Measurements from ENCODE around the gene USP25.

USP25 gene

GRCh38 chr21:15857740-15858139 is 128.0 kb downstream of the USP25 start:
- no peak for DNase-seq
- Mint-ChIP-seq H3K27me3 (ENCODE audit: low read depth, poor library complexity) (no peaks in the 10 kb centered on the region), H3K4me1 (no peaks in the 10 kb centered on the region), H3K36me3 (ENCODE audit: low read depth) (peaks cover 44% of the 10 kb centered on the region), H3K27ac (no peak overlapping the region), H3K9me3 (no peaks in the 10 kb centered on the region), H3K4me3 (no peak overlapping the region)
- TF ChIP-seq, protein P1, sequence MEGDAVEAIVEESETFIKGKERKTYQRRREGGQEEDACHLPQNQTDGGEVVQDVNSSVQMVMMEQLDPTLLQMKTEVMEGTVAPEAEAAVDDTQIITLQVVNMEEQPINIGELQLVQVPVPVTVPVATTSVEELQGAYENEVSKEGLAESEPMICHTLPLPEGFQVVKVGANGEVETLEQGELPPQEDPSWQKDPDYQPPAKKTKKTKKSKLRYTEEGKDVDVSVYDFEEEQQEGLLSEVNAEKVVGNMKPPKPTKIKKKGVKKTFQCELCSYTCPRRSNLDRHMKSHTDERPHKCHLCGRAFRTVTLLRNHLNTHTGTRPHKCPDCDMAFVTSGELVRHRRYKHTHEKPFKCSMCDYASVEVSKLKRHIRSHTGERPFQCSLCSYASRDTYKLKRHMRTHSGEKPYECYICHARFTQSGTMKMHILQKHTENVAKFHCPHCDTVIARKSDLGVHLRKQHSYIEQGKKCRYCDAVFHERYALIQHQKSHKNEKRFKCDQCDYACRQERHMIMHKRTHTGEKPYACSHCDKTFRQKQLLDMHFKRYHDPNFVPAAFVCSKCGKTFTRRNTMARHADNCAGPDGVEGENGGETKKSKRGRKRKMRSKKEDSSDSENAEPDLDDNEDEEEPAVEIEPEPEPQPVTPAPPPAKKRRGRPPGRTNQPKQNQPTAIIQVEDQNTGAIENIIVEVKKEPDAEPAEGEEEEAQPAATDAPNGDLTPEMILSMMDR (IDR thresholded peaks at IDR 0.05): no peak

- Mint-ChIP-seq H3K36me3 (ENCODE audit: low read depth) (peaks cover 28% of the 10 kb centered on the region), H3K27me3 (ENCODE audit: low read depth, poor library complexity) (no peaks in the 10 kb centered on the region), H3K4me1 (no peaks in the 10 kb centered on the region), H3K9me3 (no peaks in the 10 kb centered on the region), H3K27ac (no peak overlapping the region), H3K4me3 (no peak overlapping the region)
- no peak for DNase-seq
- TF ChIP-seq, protein P1 (IDR thresholded peaks at IDR 0.05): no peak
Observed at GRCh38 chr21:15860541-15860940, 130.8 kb downstream of the USP25 start.

DNA sequence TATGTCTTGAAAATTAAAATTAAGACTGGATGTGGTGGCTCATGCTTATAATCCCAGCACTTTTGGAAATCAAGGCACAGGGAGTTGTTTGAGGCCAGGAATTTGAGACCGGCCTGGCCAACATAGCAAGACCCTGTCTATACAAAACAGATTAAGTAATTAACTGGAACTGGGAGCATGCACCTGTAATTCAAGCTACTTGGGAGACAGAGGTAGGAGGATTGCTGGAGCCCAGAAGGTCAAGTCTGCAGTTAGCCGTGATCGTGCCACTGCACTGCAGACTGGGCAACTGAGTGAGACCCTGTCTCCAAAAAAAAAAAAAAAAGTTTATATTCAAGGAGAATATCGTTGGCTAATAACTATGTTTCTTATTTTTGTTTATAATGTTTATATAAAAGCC is 139.2 kb downstream of the USP25 start:
- no peak for DNase-seq
- Mint-ChIP-seq H3K27me3 (ENCODE audit: low read depth, poor library complexity) (no peaks in the 10 kb centered on the region), H3K9me3 (no peaks in the 10 kb centered on the region), H3K4me1 (no peaks in the 10 kb centered on the region), H3K4me3 (no peak overlapping the region), H3K27ac (no peak overlapping the region), H3K36me3 (ENCODE audit: low read depth) (peaks cover 44% of the 10 kb centered on the region)
- TF ChIP-seq, protein P1 (IDR thresholded peaks at IDR 0.05): no peak

DNA sequence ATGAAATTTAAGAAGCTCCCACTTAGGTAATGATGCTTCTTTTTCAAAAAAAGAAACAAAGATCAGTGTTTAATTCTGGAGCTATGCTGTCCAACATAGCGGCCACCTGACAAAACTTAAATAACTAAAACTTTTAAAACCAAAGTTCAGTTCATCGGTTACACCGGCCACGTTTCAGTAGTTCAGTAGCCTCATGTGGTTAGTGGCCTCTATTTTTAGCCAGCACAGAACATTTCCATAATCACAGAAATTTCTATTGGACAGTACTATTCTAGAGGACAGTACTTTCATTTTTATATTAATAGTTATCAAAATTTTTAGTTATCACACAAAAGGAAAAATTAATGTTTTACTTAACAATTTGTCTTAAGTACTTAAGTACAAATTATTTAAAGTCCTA is 141.0 kb downstream of the USP25 start:
- no peaks in the 10 kb centered on the region for H3K9me3 Mint-ChIP-seq
- TF ChIP-seq, protein P1 (IDR thresholded peaks at IDR 0.05): no peak
- peaks cover 60% of the 10 kb centered on the region for H3K36me3 Mint-ChIP-seq (ENCODE audit: low read depth)

DNA sequence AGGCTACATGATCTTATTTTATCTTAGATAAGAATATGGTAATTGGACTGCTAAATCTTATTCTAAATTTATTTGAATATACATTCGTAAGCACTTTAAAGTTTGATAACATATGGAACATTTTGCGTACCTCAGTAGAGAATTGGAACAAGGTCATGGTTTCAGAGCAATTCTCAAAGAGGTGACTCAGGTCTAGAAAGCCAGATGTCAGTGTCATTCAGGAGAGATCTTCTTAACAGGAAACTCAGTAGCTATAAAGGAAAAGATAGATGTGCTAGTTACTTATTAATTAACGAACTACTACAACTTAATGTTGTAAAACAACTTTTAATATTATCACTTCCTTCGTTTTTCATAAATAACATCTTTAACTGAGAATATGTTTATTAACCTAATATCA is 142.5 kb downstream of the USP25 start:
- Mint-ChIP-seq H3K27me3 (ENCODE audit: low read depth, poor library complexity) (no peaks in the 10 kb centered on the region), H3K4me1 (no peaks in the 10 kb centered on the region), H3K4me3 (no peak overlapping the region), H3K27ac (no peak overlapping the region), H3K36me3 (ENCODE audit: low read depth) (peaks cover 67% of the 10 kb centered on the region), H3K9me3 (no peaks in the 10 kb centered on the region)
- TF ChIP-seq, protein P1 (IDR thresholded peaks at IDR 0.05): no peak
- no peak for DNase-seq

More for the DNA sequence above, 141.0 kb downstream of the USP25 start:
- Mint-ChIP-seq H3K27ac (no peak overlapping the region), H3K4me3 (no peak overlapping the region), H3K4me1 (no peaks in the 10 kb centered on the region), H3K27me3 (ENCODE audit: low read depth, poor library complexity) (no peaks in the 10 kb centered on the region)
- no peak for DNase-seq

DNA sequence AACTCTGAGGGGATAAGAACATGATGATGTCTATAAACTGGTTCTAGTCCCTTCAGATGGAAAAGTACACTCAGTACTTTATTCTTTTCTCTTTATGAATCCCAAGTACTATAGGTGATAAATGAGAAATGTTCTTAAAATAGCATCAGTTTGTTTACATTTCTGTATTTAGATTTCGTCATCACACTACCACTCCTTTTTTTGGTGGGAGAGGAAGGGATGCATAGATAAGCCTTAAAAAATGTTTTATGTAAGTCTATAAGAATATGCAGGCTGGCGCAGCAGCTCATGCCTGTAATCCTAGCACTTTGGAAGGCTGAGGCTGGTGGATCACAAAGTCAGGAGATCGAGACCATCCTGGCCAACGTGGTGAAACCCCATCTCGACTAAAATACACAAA is 144.8 kb downstream of the USP25 start:
- DNase-seq: no peak
- TF ChIP-seq, protein P1 (IDR thresholded peaks at IDR 0.05): no peak
- H3K27me3 Mint-ChIP-seq (ENCODE audit: low read depth, poor library complexity): no peaks in the 10 kb centered on the region
- no peak overlapping the region for H3K4me3 Mint-ChIP-seq
- peaks cover 67% of the 10 kb centered on the region for H3K36me3 Mint-ChIP-seq (ENCODE audit: low read depth)
- no peaks in the 10 kb centered on the region for H3K4me1 Mint-ChIP-seq
- H3K9me3 Mint-ChIP-seq: peaks cover 1% of the 10 kb centered on the region
- H3K27ac Mint-ChIP-seq: peak overlapping the region; percentile 26

Measured in nephron progenitor cell (in vitro differentiated cells).